ENCODE results near the gene CNOT3.
"Not testable (repeated sequence)": the region's sequence is repeated elsewhere in the genome, so short reads cannot be mapped to it uniquely, and the experiment has no call there.

CNOT3 gene

GRCh38 chr19:54152267-54152666 is 14.7 kb downstream of the CNOT3 start:
- no peak for DNase-seq

DNA sequence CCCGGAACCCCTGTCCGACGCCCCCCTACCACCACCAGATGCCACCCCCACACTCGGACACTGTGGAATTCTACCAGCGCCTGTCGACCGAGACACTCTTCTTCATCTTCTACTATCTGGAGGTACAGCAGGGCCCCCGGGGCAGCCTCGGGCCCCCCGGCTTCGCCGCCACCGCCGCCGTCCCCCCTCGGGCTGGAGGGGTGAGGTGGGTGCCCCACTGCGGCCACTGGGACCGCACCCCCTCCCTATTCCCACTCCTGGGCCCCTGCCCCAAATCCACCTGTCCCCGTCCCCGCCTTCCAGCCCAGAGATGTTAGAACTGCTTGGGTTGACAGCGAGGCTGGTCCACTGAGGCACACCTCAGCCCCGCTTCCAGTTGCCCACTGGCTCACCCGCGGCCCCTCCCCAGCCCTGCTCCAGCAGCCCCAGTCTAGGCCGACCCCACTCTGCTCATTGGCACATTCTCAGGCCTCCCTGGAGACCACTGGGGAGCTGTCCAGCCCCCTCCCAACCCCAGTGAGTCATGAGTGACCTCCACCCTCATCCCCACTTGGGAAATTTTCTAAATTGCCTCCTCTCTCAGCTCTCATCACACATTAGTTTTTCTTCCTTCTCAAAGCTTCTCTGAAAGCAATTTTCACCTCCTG is 15.4 kb downstream of the CNOT3 start:
- DNase-seq = no peak

GRCh38 chr19:54153731-54154326 is 16.3 kb downstream of the CNOT3 start:
- no peak for DNase-seq

DNA sequence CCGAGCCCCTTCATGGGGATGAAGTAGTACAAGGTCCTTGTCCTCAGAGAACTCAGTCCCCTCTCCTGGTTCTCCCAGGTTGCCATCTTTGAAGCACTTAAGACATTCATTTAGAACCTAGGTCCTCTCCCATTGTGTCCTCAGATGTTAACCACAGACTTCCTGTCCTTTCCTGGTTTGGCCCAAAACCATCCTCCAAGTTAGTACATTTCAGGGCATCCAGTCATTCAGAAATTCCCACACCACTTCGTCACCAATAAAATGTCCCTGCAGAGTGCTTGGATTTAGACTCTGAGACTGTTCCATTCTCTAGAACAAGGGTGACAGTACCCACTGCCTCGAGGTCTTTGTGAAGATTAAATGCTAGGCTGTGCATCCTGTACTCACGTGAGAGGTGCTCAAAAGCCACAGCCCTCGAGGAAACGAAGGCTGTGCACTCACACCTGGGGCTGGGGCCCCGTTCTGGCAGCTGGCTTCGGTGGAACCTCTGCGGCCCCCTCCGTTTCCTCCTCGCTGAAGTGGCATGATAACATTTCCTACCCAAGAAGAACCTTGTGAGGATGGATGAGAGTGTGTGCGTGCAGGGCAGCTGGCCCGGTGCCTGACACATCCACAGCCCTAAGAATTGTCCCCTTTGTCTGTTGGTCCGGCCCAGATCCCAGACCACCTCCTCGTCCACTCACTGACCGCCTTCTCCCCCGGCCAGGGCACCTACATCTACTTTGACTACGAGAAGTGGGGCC is 17.2 kb downstream of the CNOT3 start:
- peak; percentile 16 for DNase-seq

DNA sequence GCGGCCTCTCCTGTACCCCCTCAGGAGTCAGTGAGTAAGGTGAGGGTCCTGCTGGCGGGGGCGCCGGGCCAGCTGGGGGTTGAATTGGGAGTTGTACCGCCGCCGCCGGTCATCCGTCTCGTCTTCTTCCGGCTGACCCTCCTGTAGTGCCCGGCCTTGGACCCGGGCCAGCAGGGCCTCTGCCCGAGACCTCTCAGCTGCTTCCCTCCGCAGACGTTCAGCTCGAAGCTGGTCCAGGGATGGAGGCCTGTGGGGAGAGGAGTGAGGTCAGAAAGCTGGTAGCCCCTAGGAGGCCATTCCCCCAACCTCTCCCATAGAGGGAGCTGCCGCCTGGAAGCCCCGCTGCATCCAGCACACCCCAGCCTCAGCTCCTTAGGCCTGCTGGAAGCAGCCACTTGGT is 18.1 kb downstream of the CNOT3 start:
- no peak for DNase-seq

DNA sequence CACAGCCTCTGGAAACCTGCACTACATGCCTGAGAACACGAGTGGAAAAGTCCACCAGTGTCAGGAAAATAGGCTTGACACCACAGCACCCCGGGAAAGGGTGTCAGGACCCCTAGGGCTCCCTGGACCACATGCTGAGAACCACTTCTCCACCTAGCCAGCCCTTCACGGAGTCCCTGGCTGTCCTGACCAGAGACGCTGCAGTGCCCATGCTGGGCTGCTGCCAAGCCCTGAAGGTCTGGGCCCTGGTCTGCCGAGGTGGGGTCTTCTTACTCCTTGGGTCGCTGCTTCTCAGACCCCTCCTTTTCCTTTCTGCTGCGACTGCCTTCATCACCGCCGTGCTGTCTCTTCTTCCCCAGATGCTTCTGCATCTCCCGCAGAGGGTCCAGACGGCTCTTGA is 18.9 kb downstream of the CNOT3 start:
- no peak for DNase-seq

GRCh38 chr19:54156953-54157352 is 19.4 kb downstream of the CNOT3 start:
- no peak for DNase-seq

DNA sequence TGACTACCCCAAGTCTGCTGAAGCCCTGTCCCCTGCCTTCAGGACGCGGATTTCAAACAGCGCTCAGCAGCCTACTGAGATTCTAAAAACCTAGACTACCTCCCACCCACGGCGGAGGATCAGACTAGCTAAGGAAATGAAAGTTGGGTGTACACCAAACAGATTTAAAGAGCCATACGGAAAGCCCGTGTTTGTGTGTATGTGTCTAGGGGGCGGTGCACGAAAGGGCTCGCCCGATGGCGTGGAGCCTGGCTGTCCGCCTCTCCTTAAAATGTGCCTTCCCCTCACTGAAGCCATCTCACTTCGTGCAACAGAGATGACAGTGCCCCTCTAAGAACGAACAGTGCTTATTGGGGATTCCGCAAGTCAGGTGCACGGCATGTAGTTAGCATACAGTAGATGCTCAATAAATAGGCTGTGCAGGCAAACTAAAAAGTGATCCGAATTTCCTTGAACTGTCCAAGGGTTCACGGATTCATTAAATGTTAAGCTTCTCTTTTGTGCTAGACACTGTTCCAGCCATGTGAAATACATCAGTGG is 21.3 kb downstream of the CNOT3 start:
- DNase-seq = no peak

DNA sequence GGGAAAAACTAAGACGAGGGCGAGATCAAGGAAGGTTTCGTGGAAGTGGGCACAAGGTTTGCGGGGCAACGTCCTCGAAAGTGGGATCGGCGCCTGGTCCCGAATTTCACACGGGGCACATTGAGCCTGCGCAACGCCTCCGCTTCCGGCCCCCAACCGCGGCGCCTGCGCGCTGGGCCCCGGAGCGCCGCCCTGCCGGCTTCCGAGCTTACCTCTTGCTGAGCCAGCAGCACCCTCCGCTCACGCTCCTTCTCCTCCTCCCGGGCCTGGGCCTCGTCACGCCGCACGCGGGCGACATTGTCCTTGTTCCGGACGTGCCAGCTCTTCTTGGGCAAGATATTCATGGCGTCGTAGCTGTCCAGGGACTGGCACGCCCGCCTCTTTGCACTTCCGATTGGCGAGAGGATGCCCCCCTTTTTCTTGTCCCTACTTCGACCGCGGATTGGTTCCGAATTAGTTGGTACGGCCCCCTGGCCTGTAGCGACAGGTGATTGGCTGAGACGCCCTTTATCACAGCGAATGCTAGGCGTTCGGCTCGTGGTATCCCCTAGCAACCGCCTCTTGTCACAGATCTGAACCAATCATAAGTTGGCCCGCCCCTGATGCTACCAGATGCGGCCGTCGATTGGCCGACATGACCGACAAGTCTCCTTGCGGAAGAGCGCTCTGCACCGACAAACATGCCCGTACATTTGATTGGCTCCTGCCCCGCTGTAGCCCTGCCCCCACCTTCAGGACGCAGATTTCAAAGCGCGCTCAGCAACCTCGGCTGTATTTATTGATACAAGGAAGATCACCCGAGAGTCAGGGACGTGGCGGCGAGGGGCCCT is 22.0 kb downstream of the CNOT3 start, which contains the start of gene LENG1:
TSS of gene LENG1 (minus strand) at position 370 of the 830 bp plus-strand sequence. CDS start at position 344, 26 bp downstream.
- peak; percentile 100 for DNase-seq

GRCh38 chr19:54160182-54160811 is 22.7 kb downstream of the CNOT3 start:
- DNase-seq = no peak

- DNase-seq = no peak
Observed at GRCh38 chr19:54160854-54161253, 23.3 kb downstream of the CNOT3 start.

DNA sequence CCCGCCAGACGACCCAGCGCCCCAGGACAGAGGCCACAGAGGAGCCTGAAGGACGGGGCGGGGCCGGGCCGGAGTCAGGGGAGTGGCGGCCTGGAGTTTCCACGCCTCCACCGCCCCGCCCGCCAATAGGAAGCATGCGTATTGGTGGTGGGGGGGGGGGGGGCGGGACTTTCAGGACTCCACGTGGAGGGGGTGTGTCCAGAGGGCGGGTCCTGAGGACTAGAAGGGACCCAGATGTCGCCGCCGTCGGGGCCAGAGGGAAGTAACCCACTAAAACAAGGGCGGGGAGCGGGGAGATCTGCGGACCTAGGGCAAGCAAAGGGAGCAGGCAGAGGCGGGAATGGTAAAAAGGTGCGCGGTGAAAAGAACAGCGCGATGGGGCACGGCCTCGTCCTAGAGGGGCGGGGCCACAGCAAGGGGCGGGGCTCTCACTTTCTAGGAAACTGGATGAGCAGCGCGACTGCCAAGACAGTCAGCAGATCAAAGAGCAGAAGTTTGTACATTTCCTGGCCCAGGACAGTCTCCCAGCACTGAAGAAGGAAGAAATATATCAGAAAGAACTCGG is 24.8 kb downstream of the CNOT3 start:
- DNase-seq = peak; percentile 45

DNA sequence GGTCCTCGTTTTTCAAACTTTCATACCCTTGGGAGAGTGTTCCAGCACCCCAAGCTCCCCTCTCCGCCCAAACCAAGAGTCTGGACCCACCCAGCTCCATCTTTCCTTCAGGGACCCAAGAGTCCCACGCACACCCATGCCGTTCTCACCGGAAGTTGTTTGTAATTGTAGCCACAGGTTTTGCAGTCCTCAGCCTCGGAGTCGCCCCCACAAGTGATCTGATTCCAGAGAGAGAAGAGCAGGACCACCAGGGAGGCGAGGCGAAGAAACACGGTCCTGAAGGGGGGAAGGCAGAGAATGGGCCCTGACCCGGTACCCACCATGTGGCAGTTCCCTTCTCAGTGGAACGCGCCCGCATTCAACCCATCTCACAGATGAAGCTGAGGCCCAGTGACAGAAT is 25.3 kb downstream of the CNOT3 start:
- DNase-seq = no peak

GRCh38 chr19:54164369-54165068 is 27.0 kb downstream of the CNOT3 start:
- DNase-seq = no peak

DNA sequence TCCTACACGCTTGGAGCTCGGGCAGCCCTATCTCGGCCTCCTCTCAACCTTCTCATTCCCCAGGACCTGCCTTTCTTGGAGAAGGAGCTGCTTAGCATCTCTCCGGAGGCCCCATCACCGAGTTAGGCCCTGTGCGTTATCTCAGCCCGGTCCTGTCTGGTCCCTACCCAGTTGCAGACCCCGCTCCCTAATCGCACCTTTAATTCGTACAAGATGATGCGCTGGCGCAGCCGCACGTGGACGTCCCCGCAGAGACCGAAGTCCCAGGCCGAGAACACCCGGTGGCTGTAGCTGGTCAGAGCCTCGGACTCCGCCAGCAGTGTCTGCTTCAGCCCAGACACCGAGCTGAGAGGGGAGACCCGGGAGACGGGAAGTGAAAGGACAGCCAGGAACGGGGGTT is 27.7 kb downstream of the CNOT3 start:
- no peak for DNase-seq

DNA sequence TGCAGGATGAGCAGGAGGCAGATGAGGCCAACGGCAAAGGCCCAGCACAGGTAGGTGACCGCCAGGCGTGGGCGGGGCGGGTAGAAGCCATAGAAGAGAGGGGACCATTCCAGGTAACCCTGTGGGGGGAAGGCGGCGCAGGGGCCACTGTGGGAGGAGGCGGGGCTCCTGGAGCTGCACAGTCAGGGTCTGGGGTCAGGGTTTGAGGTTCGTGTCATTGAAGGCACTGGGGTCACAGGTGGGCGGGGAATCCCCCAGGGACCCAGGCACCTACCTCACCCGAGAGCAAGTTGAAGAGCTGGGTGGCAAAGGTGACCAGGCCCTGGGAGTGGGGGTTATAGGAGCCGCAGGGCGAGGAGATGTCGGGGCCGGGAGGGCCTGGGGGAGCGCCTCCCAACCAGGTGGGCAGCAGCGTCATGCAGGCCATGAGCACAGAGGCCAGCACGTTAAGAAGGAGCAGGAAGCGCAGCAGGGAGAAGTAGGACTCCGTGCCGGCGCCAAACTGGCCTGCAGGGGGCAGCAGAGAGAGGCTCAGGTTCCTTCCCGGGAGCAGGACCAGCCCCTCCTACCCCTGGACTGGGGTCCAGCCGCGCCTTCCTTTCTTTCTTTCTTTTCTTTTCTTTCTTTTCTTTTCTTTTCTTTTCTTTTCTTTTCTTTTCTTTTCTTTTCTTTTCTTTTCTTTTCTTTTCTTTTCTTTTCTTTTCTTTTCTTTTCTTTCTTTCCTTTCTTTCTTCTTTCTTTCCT is 30.8 kb downstream of the CNOT3 start:
- peak; percentile 81 for DNase-seq

- DNase-seq = no peak
Observed at GRCh38 chr19:54169149-54169740, 31.7 kb downstream of the CNOT3 start.

- not testable (repeated sequence) for DNase-seq
Observed at GRCh38 chr19:54171736-54172431, 34.3 kb downstream of the CNOT3 start.
